ENCODE results near the gene EPB42.

DNA sequence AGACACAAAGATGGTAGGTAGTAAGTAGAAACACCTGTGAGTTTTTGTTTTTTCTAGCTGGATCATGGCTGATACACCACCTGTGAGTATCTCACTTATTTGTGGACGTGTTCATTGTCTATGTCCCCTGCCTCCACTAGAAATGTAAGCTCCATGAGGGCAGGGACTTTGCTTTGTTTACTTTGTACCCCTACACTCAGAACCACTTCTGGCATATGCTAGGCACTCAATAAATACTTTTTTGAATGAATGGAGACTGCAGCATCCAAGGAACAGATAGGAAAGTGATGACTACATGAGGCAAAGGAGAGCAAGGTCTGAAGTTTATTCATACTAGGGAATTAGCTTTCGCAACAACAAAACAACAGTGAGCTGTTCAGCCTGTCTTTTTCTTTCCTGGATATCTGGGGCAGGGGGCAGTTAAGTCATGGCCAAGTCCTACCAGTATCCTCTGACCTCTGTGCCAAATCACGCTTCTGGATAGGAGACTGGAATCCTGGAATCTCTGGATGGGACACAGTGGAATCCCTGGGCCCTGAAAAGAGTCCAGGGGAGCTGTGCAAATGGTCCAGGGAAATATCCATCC, 11.6 kb upstream of the EPB42 start:
- TF ChIP-seq, protein P1, sequence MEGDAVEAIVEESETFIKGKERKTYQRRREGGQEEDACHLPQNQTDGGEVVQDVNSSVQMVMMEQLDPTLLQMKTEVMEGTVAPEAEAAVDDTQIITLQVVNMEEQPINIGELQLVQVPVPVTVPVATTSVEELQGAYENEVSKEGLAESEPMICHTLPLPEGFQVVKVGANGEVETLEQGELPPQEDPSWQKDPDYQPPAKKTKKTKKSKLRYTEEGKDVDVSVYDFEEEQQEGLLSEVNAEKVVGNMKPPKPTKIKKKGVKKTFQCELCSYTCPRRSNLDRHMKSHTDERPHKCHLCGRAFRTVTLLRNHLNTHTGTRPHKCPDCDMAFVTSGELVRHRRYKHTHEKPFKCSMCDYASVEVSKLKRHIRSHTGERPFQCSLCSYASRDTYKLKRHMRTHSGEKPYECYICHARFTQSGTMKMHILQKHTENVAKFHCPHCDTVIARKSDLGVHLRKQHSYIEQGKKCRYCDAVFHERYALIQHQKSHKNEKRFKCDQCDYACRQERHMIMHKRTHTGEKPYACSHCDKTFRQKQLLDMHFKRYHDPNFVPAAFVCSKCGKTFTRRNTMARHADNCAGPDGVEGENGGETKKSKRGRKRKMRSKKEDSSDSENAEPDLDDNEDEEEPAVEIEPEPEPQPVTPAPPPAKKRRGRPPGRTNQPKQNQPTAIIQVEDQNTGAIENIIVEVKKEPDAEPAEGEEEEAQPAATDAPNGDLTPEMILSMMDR (optimal IDR thresholded peaks at IDR 0.05 in 1 of 3, IDR thresholded peaks at IDR 0.05 in 1 of 3, conservative IDR thresholded peaks at IDR 0.05 in 1 of 3; ENCODE audit: extremely low read depth in 1 of 3, insufficient read depth in 2 of 3, low read length in 3 of 3), result no peak
- TF ChIP-seq EZH2 (IDR thresholded peaks at IDR 0.05; ENCODE audit: low read length), result no peak
